ENCODE results near the gene PADI1.

Gene PADI1

GRCh38 chr1:17244821-17245740 lies 40.2 kb downstream of the PADI1 start:
- peak in 2 of 3 donors; percentile 25 to 28 for DNase-seq

DNA sequence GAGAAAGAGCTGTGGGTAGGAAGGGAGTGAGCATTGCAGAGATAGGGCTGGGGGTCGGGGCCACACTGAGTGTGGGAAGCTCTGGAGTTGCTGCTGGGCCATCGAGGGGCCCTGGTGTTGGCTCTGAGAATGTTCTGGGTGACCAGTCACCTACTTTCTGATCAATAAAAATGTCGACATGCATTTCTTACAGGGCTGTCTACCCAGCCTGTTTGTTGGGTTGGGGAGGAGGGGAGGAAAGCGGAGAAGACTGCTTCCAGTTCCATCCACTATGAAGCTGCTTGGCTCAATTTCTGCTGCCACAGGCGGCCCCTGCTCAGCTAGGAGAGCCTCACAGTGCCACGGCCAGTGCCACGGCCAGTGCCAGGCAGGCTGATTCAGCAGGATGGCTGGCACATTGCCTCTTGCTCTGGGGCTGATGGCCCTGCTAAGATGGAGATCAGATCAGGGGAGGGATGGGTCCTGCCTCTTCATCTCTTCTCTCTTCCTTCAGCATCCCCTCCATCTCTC lies 40.9 kb downstream of the PADI1 start:
- no peak for DNase-seq

- peak; percentile 35 to 43 (median 36) for DNase-seq
These were observed 42.0 kb downstream of the PADI1 start for GRCh38 chr1:17246971-17247370.

- DNase-seq: no peak
These were observed 43.9 kb downstream of the PADI1 start, which contains the start of gene PADI3 for GRCh38 chr1:17248781-17249180. Gene PADI3 (plus strand): TSS chr1:17249098. CDS start chr1:17249138, 40 bp downstream.

GRCh38 chr1:17250601-17251000 lies 45.7 kb downstream of the PADI1 start:
- peak; percentile 40 to 57 (median 51) for DNase-seq

DNA sequence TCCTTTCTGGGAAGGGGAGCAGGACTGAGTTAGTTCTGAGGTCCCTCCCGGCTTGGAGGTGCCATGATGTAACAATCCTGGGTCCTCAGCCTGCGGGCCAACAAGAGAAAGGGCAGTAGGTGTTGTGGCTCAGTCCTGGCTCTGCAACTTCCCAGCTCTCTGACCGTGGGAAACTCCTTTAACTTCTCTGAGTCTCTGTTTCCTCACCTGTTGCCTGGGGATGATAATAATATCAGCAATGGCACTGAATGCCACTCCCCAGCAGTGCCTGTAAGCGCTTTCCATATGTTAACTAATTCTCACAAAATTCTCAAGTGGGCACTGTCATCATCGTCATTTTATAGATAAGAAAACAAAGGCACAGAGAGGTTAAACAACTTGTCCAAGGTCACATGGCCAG lies 46.3 kb downstream of the PADI1 start:
- no peak for DNase-seq

DNA sequence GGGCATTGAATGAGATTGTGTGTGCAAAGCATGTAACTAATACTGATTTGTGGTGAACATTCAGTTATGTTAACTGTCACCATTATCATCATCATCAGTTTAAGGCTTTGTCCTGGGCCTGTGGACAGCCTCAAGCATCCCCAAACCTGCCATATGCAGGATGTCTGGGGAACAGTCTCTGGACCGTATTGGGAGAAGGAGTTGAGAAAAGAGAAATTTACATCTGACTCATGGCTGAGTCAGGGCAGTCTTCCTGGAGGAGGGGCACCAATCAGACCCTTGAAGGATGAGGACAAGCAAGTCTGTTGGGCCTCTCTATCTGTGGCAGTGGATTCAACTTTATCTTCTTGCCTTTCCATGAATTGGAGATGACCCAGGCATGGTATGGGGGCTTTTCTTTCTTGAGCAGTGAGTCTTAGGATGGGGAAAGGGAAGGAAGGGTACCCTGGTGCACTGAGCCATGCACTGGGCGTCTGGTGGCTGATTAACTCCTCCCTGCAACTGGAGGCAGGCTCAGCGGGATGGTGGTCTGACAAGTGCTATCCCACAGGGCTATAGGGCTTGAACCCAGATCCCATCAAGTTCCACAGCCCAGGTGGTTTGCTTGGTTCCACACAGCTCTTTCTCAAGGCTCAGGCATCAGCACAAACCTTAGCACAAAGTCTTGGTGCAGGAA lies 46.9 kb downstream of the PADI1 start:
- DNase-seq: peak in 2 of 3 donors; percentile 35 to 52

GRCh38 chr1:17255336-17255735 lies 50.4 kb downstream of the PADI1 start:
- no peak for DNase-seq

DNA sequence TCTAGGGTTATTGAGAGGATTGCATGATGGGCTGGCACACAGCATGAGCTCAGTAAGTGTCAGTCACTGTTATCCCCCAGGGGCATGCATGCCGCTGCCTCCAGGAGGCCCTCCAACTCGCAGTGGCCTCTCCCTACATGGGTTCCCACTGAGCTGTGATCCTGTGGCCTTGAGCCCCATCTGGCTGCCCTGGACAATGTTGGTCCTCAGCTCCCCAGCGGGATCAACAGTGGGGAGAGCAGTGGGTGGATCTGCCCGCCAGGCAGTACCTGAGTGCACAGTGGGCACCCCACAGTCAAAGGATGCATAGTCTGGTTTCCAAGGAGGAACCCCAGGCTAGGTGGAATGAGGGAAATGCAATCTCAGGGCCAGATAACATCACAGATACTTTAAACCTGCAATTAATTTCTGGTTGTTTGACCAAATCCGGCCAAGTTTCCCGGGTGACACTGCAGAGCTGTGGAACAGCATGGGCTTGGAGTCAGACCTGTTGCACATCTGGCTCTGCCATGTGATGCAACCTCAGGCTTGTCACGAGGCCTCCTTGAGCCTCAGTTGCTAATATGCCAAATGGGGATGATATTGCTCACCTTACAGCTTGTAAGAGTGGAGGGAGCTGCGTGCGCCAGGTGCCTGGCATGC lies 53.3 kb downstream of the PADI1 start:
- no peak for DNase-seq

GRCh38 chr1:17258758-17259130 lies 53.8 kb downstream of the PADI1 start:
- no peak for DNase-seq

GRCh38 chr1:17259233-17259873 lies 54.4 kb downstream of the PADI1 start:
- no peak for DNase-seq

DNA sequence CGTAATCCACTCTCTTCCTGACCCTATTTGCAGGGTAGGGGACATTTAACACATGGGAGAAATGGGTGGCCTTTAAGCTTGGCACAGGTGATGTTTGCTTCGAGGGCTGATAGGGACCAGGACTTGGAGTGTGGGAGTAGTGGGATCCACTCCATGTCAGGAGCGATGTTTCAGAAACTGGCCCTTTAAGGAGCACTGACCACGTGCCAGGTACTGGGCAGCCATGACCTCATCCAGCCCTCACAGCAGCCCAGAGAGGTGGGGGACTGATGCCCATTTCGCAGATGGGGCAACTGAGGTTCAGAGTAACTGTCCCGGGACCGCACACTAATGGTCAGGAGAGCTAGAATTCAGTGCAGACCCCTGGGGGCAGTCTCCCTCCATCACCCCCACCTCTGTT lies 55.3 kb downstream of the PADI1 start:
- no peak for DNase-seq

DNA sequence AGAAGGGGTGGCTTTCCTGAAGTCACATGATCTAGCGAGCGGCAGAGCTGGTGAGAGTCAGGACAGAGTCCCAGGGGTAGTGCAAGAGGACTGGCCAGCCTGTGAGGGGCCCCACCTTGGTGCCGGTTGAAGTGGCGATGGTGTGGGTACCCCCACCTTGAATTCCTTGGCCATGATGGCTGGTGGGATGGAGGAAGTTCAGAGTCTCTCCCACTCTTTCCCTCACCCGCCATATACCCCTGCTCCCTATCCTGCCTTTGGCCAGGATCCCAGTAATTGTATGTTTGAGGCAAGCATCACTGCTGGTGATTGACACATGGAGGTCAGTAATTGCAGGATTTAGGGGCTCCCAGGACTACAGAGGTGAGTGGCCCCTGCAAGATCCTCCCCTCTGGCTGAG lies 55.8 kb downstream of the PADI1 start:
- no peak for DNase-seq

GRCh38 chr1:17263936-17264335 lies 59.0 kb downstream of the PADI1 start:
- no peak for DNase-seq

- no peak for DNase-seq
These were observed 59.5 kb downstream of the PADI1 start for GRCh38 chr1:17264470-17264869.

DNA sequence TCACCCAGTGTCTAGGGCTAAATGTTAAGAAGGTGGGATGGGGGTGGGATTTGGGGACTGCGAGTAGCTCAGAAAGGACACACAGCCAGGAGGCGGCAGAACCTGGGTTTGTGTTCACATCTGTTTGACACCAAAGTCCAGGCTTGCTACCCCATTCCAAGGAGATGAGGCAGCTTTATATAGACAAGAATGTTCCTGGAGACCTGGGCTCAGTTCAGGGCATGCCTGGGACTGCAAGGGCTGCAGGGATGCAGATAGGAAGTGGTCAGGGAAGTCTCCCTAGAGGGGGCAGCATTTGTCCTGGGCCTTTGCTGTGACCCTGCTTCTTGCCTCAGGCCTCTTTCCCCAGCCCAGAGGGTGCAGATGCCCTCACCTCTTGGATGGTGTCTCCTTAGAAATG lies 60.2 kb downstream of the PADI1 start:
- no peak for DNase-seq

DNA sequence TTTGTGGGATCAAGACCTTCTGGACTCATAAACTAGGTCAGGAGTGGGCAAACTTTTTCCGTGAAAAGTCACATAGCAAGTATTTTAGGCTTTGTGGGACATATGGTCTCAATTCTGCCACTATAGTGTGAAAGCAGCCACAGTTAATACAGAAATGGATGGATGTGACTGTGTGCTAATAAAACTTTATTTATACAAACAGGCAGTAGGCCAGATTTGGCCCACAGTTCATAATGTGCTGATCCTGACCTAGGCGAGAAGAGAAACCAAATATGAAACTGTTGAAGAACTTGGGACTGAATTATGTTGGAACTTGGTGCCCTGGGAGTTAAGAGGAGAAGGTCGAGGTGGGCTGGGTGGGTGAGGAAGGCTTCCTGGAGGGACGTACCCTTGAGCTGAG lies 61.0 kb downstream of the PADI1 start:
- DNase-seq: no peak

DNA sequence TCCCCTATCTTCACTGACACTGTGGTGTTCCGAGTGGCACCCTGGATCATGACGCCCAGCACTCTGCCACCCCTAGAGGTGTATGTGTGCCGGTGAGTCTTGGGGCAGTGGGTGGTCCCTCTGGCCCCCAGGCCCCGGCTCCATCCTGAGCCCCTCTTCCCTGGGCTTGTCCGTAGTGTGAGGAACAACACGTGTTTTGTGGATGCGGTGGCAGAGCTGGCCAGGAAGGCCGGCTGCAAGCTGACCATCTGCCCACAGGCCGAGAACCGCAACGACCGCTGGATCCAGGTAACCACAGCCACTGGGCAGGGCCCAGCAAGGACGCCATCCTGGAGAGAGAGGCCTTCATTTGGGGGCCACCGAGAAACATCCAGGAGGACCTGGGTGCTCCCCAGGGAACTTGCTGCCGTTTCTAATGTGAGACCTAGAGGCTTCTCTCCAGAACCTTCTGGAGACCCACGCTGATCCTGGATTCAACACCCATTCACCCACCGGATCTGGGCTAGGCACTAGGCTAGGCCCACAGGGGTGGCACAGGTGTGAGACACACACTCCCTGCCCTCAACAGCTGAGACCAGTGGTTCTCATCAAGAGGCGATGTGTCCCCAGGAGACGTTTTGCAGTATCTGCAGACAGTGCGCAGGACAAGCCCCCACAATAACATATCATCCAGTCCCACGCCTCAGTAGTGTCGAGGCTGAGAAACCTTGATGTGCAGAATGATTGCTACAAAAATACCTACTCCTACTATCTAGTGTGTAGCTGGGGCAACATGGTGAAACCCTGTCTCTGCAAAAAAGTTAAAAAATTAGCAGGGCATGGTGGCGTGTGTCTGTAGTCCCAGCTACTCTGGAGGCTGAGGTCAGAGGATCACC lies 66.2 kb downstream of the PADI1 start:
- DNase-seq: no peak

DNA sequence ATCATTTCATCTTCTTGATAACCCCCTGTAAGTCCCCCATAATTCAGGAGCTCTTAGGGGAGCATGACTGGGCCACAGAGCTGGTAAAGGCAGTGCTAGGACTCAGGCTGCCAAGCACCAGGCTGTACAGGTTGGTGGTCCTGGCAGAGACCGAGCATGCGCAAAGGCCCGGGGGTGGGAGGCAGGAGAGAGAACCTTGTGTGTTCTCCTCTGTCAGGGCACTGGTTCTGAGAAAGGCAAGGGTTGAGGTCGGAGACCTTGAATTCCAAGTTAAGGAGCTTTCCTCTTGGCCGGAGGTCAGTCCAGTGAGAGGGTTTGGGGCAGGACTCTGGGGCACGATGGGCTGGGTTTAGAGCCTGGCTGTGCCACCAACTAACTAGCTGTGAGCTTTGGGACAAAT lies 67.1 kb downstream of the PADI1 start:
- no peak for DNase-seq

- no peak for DNase-seq
These were observed 67.7 kb downstream of the PADI1 start for GRCh38 chr1:17272646-17273045.

DNA sequence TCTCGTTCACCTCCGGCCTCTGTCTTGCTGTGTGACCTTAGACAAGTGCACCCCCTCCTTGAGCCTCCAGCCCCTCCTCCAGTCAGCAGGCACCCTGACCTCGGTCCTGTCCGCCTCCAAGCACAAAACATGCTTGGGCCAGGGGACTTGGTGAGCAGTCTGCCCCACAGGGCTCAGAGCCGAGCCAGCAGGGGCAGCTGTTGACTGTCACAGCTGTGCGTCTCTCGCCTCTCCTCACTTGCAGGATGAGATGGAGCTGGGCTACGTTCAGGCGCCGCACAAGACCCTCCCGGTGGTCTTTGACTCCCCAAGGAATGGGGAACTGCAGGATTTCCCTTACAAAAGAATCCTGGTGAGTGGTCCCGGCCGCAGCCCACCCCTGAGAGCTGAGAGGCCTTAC lies 68.2 kb downstream of the PADI1 start:
- no peak for DNase-seq

Data from suppressor macrophage treated with lipopolysaccharide for 1 hour (primary cell).